Activated naive CD8-positive, alpha-beta T cell treated with anti-CD3 and anti-CD28 coated beads, Interleukin-2, amount 50 U/mL, for 16 hours (primary cell): ENCODE measurements around the gene MCM3AP.
"Not testable (repeated sequence)": the region's sequence is repeated elsewhere in the genome, so short reads cannot be mapped to it uniquely, and the experiment has no call there.

Experiments used
- DNase-seq: peaks from one replicate; pipeline ENCODE4 v3.0.0-alpha.2; 2020; ENCODE audit warnings: low read depth, low spot score

MCM3AP gene

GRCh38 chr21:46311568-46311967, 26.2 kb upstream of the MCM3AP start:
- no peak for DNase-seq

GRCh38 chr21:46310260-46310659, 24.8 kb upstream of the MCM3AP start:
- DNase-seq, result not testable (repeated sequence)

DNA sequence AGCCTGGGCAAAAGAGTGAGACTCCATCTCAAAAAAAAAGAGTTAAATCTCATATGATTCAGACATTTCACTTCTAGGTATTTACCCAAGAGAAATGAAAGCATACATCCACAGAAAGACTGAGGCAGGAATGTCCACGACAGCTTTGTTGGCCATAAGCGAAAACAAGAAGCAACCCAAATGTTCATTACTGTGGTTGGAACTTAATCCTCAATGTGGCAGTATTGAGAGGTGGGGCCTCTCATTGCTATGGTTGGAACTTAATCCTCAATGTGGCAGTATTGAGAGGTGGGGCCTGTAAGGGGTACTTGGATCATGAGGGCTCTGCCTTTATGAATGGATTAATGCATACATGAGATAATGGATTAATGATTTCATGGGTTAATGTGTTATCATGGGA, 23.0 kb upstream of the MCM3AP start:
- no peak for DNase-seq

- no peak for DNase-seq
Measured at GRCh38 chr21:46307625-46308024, 22.2 kb upstream of the MCM3AP start.

- no peak for DNase-seq
Measured at GRCh38 chr21:46304955-46305354, 19.5 kb upstream of the MCM3AP start.

- DNase-seq, result no peak
Measured at GRCh38 chr21:46304437-46304836, 19.0 kb upstream of the MCM3AP start.

DNA sequence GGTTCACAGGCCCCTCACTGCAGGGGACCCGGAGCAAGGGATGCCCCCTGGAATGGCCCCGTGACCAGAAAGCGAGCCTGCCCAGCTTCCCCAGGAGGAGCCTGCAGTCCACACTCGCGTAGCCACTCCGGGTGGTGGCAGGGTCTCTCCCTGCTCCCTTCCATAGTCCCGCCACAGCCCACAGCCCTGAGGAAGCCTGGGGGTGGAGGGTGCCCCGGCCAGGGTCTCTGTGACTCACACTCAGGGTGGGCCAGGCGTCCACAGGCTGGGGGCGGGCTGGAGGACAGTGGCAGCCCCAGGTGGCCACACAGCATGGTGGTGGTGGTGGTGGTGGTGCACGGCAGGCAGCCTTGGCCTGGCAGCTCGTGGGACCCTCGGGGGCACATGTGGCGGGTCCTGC, 16.3 kb upstream of the MCM3AP start:
- DNase-seq, result no peak

DNA sequence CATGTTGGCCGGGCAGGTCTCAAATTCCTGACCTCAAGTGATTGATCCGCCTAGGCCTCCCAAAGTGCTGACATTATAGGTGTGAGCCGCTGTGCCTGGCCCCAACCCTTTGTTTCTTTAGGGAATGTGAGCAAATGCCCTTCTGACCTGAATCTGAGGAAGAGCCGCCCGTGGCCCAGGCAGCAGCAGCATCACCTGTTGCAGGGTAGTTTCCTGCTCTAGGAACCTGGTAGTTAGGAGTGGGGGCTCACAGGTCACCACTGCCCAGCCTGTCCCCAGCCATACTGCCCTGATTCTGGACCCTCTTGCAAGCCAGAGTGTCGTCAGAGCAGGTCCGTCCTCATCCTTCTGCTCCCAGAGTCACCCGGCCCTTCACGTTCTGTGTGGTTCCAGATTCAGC, 13.8 kb upstream of the MCM3AP start:
- DNase-seq, result no peak

DNA sequence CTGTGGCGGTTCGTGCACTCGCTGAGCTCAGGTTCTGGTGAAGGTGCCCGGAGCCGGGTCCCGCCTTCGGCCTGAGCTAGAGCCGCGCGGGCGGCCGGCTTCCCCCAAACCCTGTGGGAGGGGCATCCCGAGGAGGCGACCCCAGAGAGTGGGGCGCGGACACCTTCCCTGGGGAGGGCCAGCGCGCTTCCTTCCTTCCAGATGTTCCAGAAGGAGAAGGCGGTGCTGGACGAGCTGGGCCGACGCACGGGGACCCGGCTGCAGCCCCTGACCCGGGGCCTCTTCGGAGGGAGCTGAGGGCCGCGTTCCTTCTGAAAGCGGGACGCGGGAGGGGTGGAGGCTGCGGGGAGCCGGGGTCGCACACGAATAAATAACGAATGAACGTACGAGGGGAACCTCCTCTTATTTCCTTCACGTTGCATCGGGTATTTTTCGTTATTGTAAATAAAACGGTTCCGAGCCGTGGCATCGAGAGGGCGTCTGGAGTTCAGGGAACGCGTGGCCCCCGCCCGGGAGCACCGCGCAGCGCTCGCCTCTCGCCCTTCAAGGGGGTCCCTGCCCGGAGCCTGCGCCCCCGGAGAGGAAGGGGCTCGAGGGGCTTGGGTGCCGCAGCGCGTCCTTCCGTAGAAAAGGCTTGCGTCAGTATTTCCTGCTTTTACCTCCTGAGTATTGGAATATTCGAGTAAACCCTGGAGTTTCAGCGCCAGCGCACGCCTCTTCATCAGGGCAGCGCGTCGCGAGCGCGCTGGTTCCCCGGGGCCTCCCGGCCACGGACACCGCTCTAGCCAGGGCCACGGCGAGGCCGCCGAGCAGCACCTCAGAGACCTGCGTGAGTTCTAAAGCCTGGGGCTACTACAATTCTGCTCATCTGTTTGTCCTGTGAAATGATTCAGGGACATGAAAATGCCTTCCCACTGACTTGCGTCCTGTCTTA, 12.2 kb upstream of the MCM3AP start:
- DNase-seq, result no peak

- DNase-seq, result peak; percentile 29
Measured at GRCh38 chr21:46295996-46296752, 10.8 kb upstream of the MCM3AP start.

- no peak for DNase-seq
Measured at GRCh38 chr21:46295177-46295770, 9.9 kb upstream of the MCM3AP start.

DNA sequence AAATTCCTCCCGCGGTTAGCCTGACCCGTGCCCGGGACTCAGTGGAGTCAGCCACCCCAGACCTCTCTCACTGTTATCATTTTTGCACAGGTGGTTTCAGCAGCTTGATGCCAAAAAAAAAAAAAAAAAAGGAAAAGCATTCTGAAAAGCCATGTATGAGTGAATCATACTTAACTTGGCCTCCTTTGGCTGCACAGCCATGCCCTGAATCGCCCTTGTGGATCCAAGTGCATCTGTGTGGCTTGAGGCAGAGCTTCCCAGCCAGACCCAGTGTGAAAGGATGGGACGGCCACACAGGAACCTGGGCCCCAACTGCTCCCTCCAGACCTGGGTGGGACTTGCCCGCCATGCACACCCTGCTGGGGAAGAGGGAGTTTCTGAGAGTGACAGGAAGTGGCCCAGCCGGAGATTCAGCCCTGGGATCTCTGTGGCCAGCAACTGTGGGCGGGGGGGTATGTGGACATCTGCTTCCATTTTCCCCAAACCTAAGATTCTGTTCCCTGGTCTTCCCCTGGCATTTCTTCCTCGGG, 9.3 kb upstream of the MCM3AP start:
- no peak for DNase-seq

DNA sequence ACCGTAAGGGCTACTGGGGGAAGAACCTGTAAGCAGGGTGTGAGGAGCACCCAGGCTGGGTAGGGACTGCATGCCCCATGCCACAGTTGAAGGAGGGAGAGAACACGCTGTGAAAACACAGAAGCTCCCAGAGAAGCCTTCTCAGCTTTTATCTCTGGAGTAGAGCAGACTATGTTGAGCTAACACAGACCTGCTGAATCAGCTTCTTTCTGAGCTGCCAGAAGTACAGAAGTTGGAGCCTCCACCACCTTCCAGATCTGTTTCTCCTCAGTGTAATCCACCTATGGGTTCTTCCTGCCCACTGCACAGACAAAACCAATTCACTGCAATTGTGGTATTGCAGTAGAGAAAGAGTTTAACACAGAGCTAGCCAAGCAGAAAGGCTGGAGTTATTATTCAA, 6.2 kb upstream of the MCM3AP start:
- DNase-seq, result no peak

DNA sequence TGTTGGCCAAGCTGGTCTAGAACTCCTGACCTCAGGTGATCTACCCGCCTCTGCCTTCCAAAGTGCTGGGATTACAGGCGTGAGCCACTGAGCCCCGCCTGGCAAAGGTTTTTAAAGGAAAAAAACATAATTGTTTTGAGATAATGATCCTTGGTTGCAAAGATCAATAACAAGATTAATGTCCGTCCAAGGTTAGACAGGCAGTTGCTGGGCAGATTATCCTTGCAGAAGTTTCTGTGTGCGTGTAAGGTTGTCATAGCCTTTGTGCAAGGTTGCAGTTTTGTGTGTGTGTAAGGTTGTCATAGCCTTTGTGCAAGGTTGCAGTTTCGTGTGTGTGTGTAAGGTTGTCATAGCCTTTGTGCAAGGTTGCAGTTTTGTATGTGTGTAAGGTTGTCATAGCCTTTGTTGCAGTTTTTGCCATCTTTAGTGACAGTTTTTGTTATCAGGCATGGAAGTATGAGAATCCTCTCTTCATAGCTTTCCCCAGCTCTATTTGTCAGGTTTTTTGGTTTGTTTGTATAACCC, 4.3 kb upstream of the MCM3AP start:
- no peak for DNase-seq

DNA sequence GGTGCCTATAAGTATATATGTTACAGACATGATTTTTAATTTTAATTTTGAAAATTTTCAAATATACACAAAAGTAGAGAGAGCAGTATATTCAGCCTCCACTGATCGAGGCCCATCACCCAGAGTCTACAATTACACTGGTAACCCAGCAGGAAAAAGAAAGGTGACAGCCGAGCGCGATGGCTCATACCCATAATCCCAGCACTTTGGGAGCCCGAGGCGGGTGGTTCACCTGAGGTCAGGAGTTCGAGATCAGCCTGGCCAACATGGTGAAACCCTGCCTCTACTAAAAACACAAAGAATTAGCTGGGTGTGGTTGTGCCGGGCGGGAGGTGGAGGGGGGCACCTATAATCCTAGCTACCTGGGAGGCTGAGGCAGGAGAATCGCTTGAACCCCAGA, 2.1 kb upstream of the MCM3AP start:
- DNase-seq, result no peak

DNA sequence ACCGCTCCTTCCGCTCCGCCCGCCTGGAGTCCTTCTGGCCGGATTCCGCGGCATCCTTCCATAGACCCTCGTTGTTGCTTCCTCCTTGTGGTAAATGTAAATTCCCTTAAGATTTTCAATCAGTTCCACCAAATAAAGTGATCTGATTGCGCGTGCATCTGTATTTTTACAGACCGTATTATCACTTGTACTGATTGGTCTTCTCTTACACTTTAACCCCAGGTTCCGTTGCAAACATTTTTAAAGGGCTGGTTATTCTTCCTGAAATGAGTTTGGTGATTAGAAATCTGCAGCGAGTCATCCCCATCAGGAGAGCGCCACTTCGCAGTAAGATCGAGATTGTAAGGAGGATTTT, 1.2 kb upstream of the MCM3AP start:
- DNase-seq, result no peak

DNA sequence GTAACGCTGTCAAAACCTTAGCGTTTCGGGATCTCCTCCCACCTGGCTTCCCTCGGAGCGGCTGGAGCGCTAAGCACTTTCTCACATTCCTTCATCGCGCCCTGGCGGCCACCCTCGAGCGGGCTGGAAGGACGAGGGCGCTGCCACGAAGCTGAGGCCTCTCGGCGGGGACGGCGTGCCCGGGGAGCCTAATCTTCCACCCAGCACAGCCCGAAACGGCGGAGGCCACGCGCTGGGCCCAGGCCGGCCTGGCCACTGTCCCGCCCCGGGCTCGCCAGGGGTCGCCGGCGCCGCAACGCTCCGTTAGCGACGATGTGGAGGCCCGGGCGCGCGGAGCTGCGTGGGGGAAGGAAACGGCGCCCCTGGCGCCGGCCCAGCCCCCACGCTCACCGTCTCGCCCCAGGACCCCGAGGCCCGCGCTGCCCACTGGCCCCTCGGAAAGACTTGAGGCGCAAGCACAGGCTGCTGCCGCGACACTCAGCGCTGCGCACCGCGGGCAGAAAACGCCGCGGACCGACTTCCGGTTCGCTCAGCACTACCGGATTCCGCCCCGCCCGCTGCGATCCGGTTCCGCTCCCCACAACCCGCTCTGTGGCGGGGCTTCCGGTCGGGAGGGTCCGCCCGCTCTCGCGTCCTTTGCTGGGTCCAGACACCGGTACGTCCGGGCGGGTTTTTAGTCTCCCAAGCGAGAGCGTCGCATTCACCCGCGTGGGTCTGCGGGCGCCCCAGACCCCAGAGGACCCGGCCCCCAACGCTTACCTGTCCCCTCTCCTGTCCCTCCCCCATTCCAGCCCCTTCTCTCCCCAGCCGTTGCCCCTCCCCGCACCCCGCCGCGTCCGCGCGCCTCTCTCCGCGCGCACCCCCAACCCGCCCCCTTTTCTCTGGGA, 593 bp upstream of the MCM3AP start, which contains the start of gene YBEY:
YBEY (plus strand) TSS at position 582 of the 887 bp plus-strand sequence. CDS start 572 bp downstream, outside the sequence.
- peak; percentile 74 for DNase-seq

GRCh38 chr21:46284733-46285132, 678 bp downstream of the MCM3AP start:
- no peak for DNase-seq

DNA sequence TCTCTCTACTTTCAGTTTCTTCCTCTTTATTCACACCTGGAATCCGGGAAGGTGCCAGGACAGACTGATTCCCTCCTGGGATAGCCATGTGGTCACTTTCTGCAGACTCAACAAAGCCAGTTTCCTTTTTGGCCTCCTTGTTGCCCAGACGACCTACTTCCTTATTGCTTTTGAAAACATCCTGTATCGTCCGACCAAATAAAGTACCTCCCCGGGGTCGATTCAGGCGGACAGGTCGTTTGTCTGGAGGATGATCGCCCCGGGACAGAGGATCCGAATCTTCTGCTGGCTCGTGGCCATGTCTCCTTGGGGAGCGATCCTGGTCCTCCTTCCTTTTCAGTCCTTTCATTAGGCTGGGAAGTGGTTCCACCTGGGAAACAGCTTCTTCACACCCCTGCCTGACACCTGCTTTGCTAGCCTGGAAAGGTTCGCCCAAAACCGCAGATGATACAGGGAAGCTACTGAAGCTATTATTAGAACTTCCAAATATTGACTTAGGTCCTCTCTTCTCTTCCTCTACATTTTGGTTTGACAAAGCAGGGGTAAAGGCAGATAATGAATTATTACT, 1.2 kb downstream of the MCM3AP start:
- no peak for DNase-seq

- DNase-seq, result no peak
Measured at GRCh38 chr21:46274797-46275390, 10.5 kb downstream of the MCM3AP start.
